Choroid plexus epithelial cell (primary cell): ENCODE results near the gene LACTB.

Experiments used
- DNase-seq: peaks from one replicate; pipeline ENCODE4 v3.0.0-alpha.2; 2010; ENCODE audit warnings: low read depth
- H3K4me3 ChIP-seq: 2 replicates; pipeline ENCODE4 v1.5.1; 2011; ENCODE audit warnings: low read depth, mild to moderate bottlenecking, control low read depth, low read length, moderate library complexity
- CTCF ChIP-seq: conservative IDR thresholded peaks from 2 replicates; pipeline ENCODE4 v1.5.1; 2011; ENCODE audit warnings: low read depth, mild to moderate bottlenecking, control low read depth, inconsistent platforms, low read length, moderate library complexity

LACTB gene

DNA sequence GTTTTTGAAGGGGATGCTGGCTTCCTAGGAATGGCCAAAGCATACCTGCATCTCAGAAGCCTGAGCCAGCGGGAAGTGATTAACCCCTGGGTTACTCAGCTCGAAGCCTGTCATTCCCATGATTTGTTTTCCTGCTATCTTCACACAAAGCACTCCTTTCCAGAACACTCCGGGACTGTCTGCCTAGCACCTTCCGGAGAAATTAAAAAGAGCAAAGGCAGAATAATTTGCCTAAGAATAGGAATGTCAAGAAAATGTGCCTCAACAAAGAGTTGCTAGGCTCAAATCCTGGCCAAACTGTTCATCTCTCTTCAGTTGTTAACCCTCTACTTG, 45.0 kb upstream of the LACTB start:
- TF ChIP-seq CTCF, result no peak
- DNase-seq, result no peak

DNA sequence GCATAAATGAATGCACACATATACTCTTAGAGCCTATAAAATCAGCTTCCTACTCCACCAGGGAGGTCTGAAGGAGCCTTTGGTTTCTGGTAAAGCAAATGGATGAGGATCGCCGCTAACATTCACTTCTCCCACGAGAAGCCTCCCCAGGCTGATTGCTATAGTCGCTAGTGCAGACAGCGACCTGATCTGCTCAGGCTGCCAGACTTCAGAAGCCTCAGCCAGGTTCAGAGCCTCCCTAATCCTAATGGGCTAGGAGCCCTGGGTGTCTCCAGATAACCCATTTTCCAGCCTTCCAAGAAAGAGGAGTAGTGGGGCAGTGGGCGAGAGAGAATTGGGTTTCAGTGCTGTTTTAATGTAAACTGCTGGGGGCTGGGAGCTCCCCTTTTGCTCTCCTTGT, 43.7 kb upstream of the LACTB start:
- no peak for TF ChIP-seq CTCF
- DNase-seq, result no peak

More for the DNA sequence above, 45.0 kb upstream of the LACTB start:
- H3K4me3 ChIP-seq, result no peak overlapping the region

DNA sequence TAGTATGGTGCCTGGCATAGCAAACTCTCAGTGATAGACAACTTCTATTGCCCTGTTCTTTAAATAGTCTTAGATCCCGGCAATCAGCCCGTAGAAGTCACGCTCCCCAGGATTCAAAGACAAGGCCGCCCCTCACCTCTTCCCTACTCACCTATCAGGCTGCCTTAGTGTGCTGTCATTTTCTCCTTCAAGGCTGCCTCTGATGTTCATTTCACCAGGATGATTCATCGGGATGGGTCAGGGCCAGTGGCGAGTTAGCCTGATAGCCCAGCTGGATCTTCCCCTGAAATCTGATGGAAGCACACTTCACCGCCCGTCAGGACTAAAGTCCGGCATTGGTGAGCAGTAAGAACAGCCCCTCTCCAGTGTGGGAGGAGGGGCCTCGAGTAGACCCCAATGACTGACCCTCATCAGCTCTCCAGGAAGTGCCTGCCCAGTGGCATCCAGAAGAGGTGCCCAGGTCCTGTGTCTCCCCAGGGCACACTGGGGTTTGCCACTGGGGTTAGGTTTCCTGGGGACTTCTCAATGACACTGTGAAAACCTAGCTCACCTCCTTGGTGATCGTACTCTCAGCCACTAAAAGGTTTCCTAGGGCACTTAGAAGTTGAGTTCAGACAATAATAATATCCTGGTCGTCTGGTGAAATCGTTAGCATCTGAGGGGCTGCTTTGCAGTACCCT, 41.6 kb upstream of the LACTB start:
- H3K4me3 ChIP-seq, result no peak overlapping the region
- no peak for TF ChIP-seq CTCF
- DNase-seq, result peak; percentile 51

More for the DNA sequence above, 43.7 kb upstream of the LACTB start:
- H3K4me3 ChIP-seq, result no peak overlapping the region

DNA sequence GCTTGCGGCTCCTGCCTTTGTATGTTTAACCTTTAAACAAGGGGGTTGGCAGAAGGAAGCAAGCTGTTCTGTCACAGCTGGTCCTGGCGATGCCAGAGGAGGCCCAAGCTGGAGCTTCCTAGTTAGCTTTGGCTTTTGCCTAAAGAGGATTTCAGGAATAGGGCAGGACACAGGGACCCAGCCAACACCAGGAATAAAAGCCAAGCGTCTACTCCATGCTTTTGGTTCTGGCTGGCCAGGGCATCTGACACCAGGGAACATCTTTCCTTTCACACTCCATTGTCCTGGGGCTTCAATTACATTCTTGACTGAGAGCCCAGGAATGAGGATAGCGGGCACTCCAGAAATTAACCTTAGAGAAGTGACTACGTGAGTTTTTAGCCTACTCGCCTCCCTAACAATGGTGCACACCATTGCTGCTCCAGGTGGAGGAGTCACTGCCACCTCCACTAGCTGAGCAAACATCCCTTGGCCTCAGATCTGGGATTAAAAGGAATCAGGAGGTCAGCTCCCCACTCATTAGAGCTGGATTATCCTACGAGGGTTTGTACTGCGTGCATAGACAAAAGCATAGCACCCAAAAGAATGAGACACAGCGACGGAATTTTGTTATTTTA, 40.9 kb upstream of the LACTB start:
- DNase-seq, result no peak
- TF ChIP-seq CTCF, result no peak

GRCh38 chr15:63082366-63082765, 39.3 kb upstream of the LACTB start:
- TF ChIP-seq CTCF, result no peak
- H3K4me3 ChIP-seq, result no peak overlapping the region
- DNase-seq, result no peak

More for the DNA sequence above, 40.9 kb upstream of the LACTB start:
- no peak overlapping the region for H3K4me3 ChIP-seq

DNA sequence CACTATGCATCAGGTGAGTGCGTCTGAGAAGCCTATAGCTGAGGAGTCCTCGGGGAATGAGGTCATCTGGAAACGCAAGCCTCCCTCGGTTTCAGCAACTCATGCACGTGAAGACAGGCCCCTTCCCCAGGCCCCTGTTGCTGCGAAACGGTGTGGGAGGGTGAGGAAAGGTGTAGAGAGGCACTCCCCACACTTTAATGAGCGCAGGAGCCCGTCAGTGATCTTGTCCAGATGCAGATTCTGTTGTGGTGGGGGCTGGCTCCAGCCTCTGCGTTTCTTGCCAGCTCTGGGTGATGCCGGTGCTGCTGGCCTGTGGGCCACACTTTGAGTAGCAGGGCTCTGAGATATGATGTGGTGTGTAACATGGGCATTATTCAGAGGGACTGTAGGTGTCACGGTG, 38.6 kb upstream of the LACTB start:
- no peak overlapping the region for H3K4me3 ChIP-seq
- no peak for TF ChIP-seq CTCF
- DNase-seq, result no peak

- TF ChIP-seq CTCF, result no peak
- DNase-seq, result no peak
- no peak overlapping the region for H3K4me3 ChIP-seq
Measured at GRCh38 chr15:63083541-63083940, 38.1 kb upstream of the LACTB start.
